HG03175 (cell line): ENCODE measurements around the gene NLGN1.

Source experiments
- ATAC-seq: cut with Tn5 transposase; IDR thresholded peaks from one replicate; pipeline ENCODE4 v1.9.1; 2021; ENCODE audit warnings: mild to moderate bottlenecking, moderate library complexity; ENCODE audit not compliant: unreplicated experiment

NLGN1 gene

DNA sequence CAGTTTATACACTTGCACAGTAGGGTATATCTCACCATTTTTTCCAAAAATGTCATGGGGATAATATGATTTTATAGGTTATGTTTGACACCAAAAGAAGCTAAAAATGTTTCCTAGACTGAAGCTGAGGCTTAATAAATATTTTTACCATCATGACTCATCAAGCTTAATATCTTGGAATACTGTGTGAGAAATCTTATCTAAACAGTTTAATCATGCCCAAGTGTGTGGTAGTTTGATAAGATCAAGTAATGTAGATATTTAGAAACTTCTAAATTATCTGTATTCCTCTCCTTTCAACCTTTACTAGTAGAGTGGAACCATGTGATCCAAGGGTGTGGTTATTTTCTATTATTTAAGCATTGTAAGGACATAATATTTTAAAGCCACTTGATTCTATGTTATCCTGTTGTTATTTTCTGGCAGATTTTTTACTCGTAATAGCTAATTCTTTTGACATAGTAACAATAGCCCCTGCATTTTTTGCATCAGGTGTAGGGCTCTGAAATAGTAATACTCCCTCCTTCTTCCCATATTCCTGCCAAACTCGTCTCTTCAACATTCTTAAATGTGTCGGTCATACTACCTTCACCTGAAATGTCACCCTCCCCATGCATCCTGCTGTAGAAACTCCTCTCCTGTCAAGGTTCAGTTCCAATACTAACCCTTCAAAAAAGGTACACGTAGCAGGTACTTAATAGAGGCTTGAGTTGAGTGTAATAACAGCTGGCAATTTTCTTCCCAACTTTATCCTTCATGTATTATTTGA, 729.6 kb downstream of the NLGN1 start:
- no peak for ATAC-seq

DNA sequence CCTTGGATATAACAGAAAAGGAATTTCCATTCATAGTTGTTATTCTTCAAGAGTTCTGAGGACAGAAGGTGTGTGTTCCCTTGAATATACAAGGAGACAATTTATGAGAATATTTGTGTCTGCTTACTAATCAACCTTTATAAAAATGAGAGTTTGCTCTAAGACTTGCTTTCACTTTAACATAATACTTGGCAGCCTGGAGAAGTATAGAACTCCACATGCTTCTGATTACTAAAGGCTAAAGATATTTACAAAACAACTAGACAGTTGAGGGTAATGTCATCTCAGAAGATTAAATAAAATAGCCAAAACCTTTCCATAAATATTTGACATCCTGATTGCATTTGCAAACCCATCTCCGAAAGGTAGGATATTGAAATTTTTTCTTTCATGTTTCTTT, 734.5 kb downstream of the NLGN1 start:
- no peak for ATAC-seq

DNA sequence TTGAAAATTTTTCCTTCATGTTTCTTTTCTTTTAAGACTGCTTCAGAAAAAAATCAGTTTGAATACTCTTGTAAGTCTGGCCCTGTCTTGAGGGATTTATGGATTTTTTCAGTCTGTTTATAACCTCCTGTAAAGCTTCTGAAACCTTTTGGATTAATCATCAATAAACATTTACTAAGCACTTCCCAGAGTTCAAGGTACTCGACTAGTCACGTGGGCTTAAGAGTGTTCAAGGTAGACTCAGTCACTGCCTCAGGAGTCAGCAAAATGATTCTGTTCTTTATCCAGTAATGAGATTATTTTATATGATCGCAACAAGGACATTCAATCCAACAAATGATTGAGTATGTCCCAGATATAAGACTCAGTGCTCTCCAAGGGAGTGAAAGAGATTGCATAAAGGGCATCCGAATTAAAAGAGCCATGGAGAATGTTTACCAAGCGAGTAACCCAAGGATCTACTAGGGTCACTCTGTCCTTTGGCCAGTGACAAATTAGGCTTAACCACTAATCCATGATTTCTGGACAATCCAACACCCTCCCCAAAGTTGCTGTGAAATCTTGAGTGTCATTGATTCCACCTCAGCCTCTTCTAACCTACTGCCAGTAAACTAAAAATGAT, 735.0 kb downstream of the NLGN1 start:
- ATAC-seq = no peak

DNA sequence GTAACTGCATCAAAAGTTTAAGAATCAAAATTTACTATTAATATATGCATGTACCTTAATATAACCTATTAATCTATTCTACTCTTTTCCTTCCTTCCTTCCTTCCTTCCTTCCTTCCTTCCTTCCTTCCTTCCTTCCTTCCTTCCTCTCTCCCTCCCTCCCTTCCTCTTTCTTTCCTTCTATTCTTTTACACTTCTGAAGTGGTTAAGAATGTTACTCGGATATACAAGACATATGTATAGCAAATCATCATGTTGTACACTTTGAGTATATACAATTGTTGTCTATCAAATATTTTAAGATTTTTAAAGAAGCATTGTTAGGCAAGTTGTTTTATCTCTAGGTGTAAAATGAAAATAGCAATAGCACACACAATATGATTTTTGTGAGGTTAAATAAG, 748.5 kb downstream of the NLGN1 start:
- no peak for ATAC-seq

GRCh38 chr3:174147798-174148197, 750.3 kb downstream of the NLGN1 start:
- ATAC-seq = no peak

- ATAC-seq = no peak
Observed at GRCh38 chr3:174153871-174154270, 756.3 kb downstream of the NLGN1 start.

DNA sequence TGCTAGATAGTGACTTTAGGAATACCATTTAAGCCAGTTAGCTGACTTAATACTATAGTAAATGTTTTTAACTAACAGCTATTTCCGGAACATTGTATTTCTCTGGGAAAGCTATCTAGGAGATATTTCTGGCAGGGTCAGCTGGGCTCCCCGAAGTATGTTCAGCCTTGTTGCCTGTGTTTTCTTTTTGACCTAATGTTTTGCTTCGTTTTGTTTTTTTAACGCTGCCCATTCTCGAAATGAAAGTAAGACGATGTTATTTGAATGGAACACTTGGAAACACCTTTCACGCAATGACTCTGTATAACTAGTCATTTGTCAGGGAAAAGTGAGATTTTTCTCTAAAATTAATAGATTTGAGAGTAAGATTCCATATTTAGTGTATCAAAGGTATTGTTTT, 758.7 kb downstream of the NLGN1 start:
- no peak for ATAC-seq

DNA sequence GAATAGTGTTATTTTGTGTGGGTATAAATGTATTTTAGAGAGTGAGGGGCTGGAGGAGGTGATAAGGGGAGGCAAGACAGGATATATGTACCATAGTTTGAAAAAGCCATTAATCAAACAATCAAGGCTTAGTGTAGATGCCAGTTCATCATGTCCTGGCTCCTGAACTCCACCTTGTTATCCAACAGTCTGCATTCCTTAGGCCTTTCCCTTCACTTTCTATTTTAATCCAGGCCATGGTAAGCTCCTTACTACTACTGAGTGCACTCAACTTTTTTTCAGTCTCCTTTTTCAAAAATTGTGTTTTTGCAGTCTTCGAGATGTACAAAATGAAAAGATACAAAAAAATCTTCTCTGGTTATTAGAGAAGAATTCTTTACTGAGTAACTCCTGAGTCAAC, 761.1 kb downstream of the NLGN1 start:
- no peak for ATAC-seq

- ATAC-seq = no peak
Observed at GRCh38 chr3:174159604-174160003, 762.1 kb downstream of the NLGN1 start.

- no peak for ATAC-seq
Observed at GRCh38 chr3:174162550-174162949, 765.0 kb downstream of the NLGN1 start.

GRCh38 chr3:174168026-174168425, 770.5 kb downstream of the NLGN1 start:
- no peak for ATAC-seq

DNA sequence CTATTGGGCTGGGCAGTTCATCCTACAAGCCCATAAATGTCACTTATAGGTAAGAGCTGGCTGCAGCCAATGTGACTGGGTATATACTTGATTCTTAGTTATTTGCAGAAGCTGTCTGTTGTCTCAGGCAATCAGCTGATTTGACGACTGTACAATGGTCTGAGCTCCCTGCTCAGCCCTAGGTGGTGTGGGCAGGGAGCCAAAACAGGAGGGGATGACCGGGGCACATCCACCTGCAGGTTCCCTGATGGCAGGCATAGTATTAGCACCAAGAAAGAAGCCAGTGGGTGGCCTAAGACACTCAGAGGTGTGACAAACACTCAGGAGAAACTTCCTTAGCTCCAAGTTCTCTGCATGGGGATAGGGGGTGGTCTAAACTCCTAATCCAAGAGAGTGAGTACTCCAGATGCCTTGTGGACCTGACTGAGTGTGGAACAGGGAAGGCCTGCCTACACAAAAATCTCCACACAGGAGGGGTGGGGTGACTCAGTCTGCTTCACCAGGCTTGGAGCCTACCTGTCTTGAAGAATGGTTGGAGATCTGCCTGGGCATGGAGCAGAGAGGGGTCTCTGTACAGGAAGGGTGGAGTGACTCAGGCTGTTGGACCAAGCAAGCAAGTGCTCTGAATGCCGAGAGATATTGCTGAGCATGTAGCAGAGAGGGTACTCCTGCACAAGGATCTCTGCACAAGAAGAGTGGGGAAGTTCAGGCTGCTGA, 771.2 kb downstream of the NLGN1 start:
- no peak for ATAC-seq

GRCh38 chr3:174169736-174170135, 772.2 kb downstream of the NLGN1 start:
- ATAC-seq = no peak

DNA sequence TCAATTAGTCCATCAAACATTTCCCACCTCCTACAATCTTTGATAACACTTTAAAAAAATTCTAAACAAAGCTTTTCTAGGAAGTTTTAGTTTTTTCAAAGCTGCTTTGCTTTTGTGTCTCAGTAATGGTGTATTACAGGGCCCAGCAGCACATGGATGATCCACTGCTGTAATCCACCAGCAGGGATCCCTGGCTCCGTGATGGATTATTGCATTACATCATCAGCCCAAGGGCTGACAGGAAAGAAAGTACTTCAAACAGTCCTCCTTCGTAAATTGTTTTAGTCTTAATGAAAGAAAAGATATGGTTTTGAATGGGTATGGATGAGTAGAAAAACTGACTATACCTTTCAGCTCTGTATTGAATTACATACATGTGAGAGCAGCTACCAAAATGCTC, 772.7 kb downstream of the NLGN1 start:
- no peak for ATAC-seq

- ATAC-seq = no peak
Observed at GRCh38 chr3:174186377-174186989, 788.9 kb downstream of the NLGN1 start.

DNA sequence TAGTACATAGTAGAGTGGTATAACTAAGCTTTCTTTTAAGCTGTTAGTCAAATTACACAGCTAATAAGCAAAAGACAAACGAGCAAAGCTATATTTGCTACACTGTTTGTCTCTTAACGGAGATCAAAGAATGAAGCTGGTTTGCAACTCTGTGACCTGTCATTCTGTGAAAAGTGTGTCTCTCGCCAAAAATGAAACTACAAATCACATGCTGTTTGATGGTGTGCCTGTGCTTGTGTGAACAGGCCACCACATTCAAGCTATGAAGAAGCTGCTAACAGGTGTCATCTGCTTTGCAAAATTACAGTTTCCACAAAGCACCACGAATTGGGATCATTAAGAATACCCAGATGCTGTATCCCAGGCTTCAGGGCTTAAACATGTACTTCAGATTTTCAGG, 793.8 kb downstream of the NLGN1 start:
- no peak for ATAC-seq

- ATAC-seq = no peak
Observed at GRCh38 chr3:174191895-174192294, 794.4 kb downstream of the NLGN1 start.

- no peak for ATAC-seq
Observed at GRCh38 chr3:174192471-174192870, 794.9 kb downstream of the NLGN1 start.

DNA sequence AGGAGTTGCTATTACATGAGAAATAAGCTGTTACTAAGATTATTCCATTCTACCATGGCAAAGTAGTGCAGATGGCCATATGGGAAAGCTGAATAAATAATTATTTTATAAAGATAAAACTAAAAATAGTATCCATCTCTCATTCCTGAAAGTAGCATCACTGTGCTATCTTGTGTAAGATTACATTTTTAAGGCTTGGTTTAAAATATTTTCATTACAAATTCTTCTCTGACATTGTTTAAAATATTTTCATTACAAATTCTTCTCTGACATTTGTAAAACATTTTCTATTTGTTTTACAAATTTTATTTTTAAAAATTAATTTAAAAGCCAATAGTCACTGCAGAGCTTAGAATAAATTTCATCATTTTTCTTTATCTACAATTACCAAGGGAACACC, 796.1 kb downstream of the NLGN1 start:
- no peak for ATAC-seq

- ATAC-seq = no peak
Observed at GRCh38 chr3:174197416-174197815, 799.9 kb downstream of the NLGN1 start.

- ATAC-seq = no peak
Observed at GRCh38 chr3:174198199-174198598, 800.7 kb downstream of the NLGN1 start.

- no peak for ATAC-seq
Observed at GRCh38 chr3:174199696-174200095, 802.2 kb downstream of the NLGN1 start.
